ENCODE results near the gene SLC25A48. TPM values are rescaled to one million over a fixed set of nuclear protein-coding genes. Genes with fewer than 3 reads are reported as not detected.

SLC25A48 gene
- total RNA-seq, 1 experiment from 2014 or later: not detected

DNA sequence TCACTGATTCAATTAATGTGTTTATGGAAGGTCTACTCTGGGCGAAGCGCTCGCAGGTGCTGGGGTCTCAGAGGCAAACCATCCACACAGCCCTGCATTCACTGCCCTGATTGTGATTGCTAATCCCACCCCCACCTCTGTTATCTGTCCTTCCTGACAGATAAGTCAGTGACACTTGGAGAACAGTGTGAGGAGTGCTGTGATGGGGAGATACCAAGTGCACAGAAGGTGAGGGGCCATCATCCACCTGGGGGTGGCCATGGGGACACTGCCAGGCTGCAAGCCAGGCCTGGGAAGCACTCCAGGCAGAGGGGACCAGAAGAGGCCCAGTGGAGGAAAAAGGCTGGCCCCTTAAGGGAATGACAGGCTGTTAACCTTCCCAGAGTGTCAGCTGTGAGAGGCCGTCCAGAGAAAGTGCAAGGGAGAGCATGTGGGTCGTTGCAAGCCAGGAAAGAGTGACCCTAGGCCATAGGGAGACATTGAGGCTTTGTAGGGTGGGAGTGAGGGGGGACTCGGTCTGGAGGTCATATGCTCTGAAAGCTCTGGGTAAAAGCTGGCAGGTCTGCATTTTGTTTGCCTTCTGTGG lies 43.2 kb downstream of the SLC25A48 start:
- in situ Hi-C loops (cut with HindIII; ENCODE audit: low pct_unique_long_range_greater_than_20kb, low sequenced_read_pairs): no loop called here
- ATAC-seq (no peak), DNase-seq (ENCODE audit: low read depth, low spot score) (no peak)
- H3K4me3 ChIP-seq (ENCODE audit: low read depth in 2 of 2, low read length in 2 of 2): no peak overlapping the region
- H3K27ac ChIP-seq (ENCODE audit: low read length): no peak overlapping the region
- CTCF ChIA-PET: interaction anchor here (0.6 to 0.7 kb wide), 2 partner anchors 168 to 173 kb away, joined by 3 to 5 read pairs; no protein-coding TSS in a partner anchor
- no peaks in the 10 kb centered on the region for H3K36me3 ChIP-seq (ENCODE audit: control insufficient read depth, insufficient read depth, low read length)
- no TSS peak for BruUV-seq (replicated peaks)
- intact Hi-C loops (cut with micrococcal nuclease; ENCODE audit: unreplicated experiment): no loop called here
- H3K4me1 ChIP-seq (ENCODE audit: control insufficient read depth, insufficient read depth, low read length): no peaks in the 10 kb centered on the region; the same call in 1 of the 2 replicates
- peaks cover 2% of the 10 kb centered on the region; the same call in 1 of the 2 replicates for H3K27me3 ChIP-seq (ENCODE audit: control insufficient read depth, insufficient read depth, low read length)
- POLR2A ChIA-PET: interaction anchor here (0.5 kb wide), 1 partner anchor 254 kb away, joined by 6 read pairs; no protein-coding TSS in a partner anchor
- H3K9me3 ChIP-seq (ENCODE audit: control insufficient read depth, insufficient read depth, low read depth, low read length): no peaks in the 10 kb centered on the region
- TF ChIP-seq SIN3A (IDR thresholded peaks at IDR 0.05; ENCODE audit: borderline replicate concordance, insufficient read depth, low read depth, low read length) (no peak), TCF7L2 (IDR thresholded peaks at IDR 0.05; ENCODE audit: low read depth, low read length) (no peak), POLR2AphosphoS5 (IDR thresholded peaks at IDR 0.05; ENCODE audit: low read depth, low read length) (no peak)
- TF ChIP-seq, protein P1, sequence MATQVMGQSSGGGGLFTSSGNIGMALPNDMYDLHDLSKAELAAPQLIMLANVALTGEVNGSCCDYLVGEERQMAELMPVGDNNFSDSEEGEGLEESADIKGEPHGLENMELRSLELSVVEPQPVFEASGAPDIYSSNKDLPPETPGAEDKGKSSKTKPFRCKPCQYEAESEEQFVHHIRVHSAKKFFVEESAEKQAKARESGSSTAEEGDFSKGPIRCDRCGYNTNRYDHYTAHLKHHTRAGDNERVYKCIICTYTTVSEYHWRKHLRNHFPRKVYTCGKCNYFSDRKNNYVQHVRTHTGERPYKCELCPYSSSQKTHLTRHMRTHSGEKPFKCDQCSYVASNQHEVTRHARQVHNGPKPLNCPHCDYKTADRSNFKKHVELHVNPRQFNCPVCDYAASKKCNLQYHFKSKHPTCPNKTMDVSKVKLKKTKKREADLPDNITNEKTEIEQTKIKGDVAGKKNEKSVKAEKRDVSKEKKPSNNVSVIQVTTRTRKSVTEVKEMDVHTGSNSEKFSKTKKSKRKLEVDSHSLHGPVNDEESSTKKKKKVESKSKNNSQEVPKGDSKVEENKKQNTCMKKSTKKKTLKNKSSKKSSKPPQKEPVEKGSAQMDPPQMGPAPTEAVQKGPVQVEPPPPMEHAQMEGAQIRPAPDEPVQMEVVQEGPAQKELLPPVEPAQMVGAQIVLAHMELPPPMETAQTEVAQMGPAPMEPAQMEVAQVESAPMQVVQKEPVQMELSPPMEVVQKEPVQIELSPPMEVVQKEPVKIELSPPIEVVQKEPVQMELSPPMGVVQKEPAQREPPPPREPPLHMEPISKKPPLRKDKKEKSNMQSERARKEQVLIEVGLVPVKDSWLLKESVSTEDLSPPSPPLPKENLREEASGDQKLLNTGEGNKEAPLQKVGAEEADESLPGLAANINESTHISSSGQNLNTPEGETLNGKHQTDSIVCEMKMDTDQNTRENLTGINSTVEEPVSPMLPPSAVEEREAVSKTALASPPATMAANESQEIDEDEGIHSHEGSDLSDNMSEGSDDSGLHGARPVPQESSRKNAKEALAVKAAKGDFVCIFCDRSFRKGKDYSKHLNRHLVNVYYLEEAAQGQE (IDR thresholded peaks at IDR 0.05; ENCODE audit: insufficient read depth in 1 of 2, low read depth in 2 of 2, low read length in 1 of 2): no peak
- TF ChIP-seq, protein P2, sequence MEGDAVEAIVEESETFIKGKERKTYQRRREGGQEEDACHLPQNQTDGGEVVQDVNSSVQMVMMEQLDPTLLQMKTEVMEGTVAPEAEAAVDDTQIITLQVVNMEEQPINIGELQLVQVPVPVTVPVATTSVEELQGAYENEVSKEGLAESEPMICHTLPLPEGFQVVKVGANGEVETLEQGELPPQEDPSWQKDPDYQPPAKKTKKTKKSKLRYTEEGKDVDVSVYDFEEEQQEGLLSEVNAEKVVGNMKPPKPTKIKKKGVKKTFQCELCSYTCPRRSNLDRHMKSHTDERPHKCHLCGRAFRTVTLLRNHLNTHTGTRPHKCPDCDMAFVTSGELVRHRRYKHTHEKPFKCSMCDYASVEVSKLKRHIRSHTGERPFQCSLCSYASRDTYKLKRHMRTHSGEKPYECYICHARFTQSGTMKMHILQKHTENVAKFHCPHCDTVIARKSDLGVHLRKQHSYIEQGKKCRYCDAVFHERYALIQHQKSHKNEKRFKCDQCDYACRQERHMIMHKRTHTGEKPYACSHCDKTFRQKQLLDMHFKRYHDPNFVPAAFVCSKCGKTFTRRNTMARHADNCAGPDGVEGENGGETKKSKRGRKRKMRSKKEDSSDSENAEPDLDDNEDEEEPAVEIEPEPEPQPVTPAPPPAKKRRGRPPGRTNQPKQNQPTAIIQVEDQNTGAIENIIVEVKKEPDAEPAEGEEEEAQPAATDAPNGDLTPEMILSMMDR (IDR thresholded peaks at IDR 0.05): no peak

DNA sequence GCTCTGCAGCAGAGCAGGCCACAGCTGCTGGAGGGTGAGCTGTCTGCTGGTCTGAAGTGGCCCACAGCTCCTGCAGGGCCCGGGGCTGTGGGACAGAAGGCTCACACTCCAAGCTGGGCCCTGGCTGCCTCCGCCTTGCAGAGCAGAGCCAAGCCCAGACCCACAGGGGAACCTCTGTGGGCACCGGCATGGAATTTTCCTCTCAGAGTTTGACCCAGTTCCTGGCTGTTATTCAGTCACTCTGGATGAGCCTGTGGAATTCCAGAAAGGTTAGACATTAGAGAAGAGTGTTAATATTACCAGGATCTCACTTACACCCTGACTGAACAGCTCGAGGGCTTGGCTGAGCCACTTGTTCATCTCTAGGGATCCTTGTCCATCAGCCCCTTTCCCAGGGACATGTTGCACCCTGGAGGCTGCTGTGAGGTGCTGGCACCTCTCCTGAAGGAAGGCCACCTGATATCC lies 43.7 kb downstream of the SLC25A48 start:
- Histone ChIP-seq H3K27me3 (ENCODE audit: control insufficient read depth, insufficient read depth, low read length) (peaks cover 2% of the 10 kb centered on the region; the same call in 1 of the 2 replicates), H3K4me3 (ENCODE audit: low read depth in 2 of 2, low read length in 2 of 2) (no peak overlapping the region), H3K9me3 (ENCODE audit: control insufficient read depth, insufficient read depth, low read depth, low read length) (no peaks in the 10 kb centered on the region), H3K27ac (ENCODE audit: low read length) (no peak overlapping the region), H3K36me3 (ENCODE audit: control insufficient read depth, insufficient read depth, low read length) (no peaks in the 10 kb centered on the region), H3K4me1 (ENCODE audit: control insufficient read depth, insufficient read depth, low read length) (no peaks in the 10 kb centered on the region; the same call in 1 of the 2 replicates)
- DNase-seq (ENCODE audit: low read depth, low spot score) (no peak), ATAC-seq (0 out of 2 replicates have a peak, but pooled peaks have one; percentile 46)
- POLR2A ChIA-PET: no interaction called here
- in situ Hi-C loops (cut with HindIII; ENCODE audit: low pct_unique_long_range_greater_than_20kb, low sequenced_read_pairs): no loop called here
- TF ChIP-seq, protein P1 (IDR thresholded peaks at IDR 0.05; ENCODE audit: insufficient read depth in 1 of 2, low read depth in 2 of 2, low read length in 1 of 2): no peak
- no peak for TF ChIP-seq POLR2AphosphoS5 (IDR thresholded peaks at IDR 0.05; ENCODE audit: low read depth, low read length)
- TF ChIP-seq SIN3A (IDR thresholded peaks at IDR 0.05; ENCODE audit: borderline replicate concordance, insufficient read depth, low read depth, low read length): no peak
- no TSS peak for BruUV-seq (replicated peaks)
- CTCF ChIA-PET: interaction anchor here (0.7 kb wide), 1 partner anchor 168 kb away, joined by 3 read pairs; no protein-coding TSS in a partner anchor
- intact Hi-C loops (cut with micrococcal nuclease; ENCODE audit: unreplicated experiment): no loop called here
